Testis (tissue), 3 donors: ENCODE results near the gene PTPN9. TPM values are rescaled to one million over a fixed set of nuclear protein-coding genes. Genes with fewer than 3 reads are reported as not detected.
"Not testable (repeated sequence)": the region's sequence is repeated elsewhere in the genome, so short reads cannot be mapped to it uniquely, and the experiment has no call there.

Source experiments
- DNase-seq: peaks from one replicate; pipeline ENCODE4 v3.0.0-alpha.2; 2019
- H3K27ac ChIP-seq, 2 donors: fragments of 200-600 bp; sonication (generic); one replicate each; pipeline ENCODE4 v1.5.1; 2019
- H3K27me3 ChIP-seq: fragments of 200-600 bp; sonication (generic); one replicate; pipeline ENCODE4 v1.5.1; 2019
- H3K36me3 ChIP-seq: fragments of 200-600 bp; sonication (generic); one replicate; pipeline ENCODE4 v1.5.1; 2017; ENCODE audit warnings: low read depth; ENCODE audit errors: missing control alignments
- H3K4me1 ChIP-seq: fragments of 200-600 bp; sonication (generic); one replicate; pipeline ENCODE4 v1.5.1; 2019
- H3K4me3 ChIP-seq, 2 donors: fragments of 200-600 bp; sonication (generic); one replicate each; pipeline ENCODE4 v1.5.1; 2017 to 2019
- H3K9me3 ChIP-seq: fragments of 200-600 bp; sonication (generic); one replicate; pipeline ENCODE4 v1.5.1; 2017
- CTCF ChIP-seq, 3 experiments: fragments of 450-650 bp in 2 of 3; fragments of 200-600 bp in 1 of 3; sonication (generic) in 1 of 3; IDR thresholded peaks; one replicate each; pipeline ENCODE4 v1.5.1; 2016 to 2019; ENCODE audit warnings: antibody characterized with exemption in 3 of 3, mild to moderate bottlenecking in 2 of 3, moderate library complexity in 1 of 3
- POLR2A ChIP-seq: fragments of 450-650 bp; IDR thresholded peaks from one replicate; pipeline ENCODE4 v1.6.1; 2017; ENCODE audit warnings: antibody characterized with exemption, mild to moderate bottlenecking, moderate library complexity
- WGBS, 2 donors: methylation state at CpG; one replicate each; pipeline ENCODE4 v1.1.5; 2018; 5-methylcytosine and 5-hydroxymethylcytosine counted together
- intact Hi-C: fragments of 100-400 bp; cut with DNase I; formaldehyde crosslinking; loops from one replicate; pipeline ENCODE4 v1.15.1; 2023; ENCODE audit warnings: low total_unique reads
- polyA plus RNA-seq: library from polyadenylated mRNA; stranded (reverse); fragments of 350-450 nt; fragmentation: Illumina TruSeq; extraction: RNeasy Lipid Tissue Mini Kit (QIAGEN cat#74804); gene quantifications from one replicate; pipeline ENCODE4 v1.2.3, GENCODE V29; 2014; ENCODE audit warnings: low read depth, low replicate concordance; ENCODE audit not compliant: insufficient read depth
- total RNA-seq, 2 donors: library from RNA; depleted of rRNA; stranded (reverse); fragments of >200 nt; gene quantifications; one replicate each; pipeline ENCODE4 v1.2.3, GENCODE V29; 2016

Gene PTPN9
- total and polyA plus RNA-seq, 3 donors from 2014 or later = 14.1 to 20.3 (median 16.3) TPM

- Histone ChIP-seq H3K36me3 (no peaks in the 10 kb centered on the region), H3K9me3 (no peaks in the 10 kb centered on the region), H3K27ac (peak within 1 kb of the TSS; percentile 94 to 99), H3K4me3 (peak within 1 kb of the TSS; percentile 90 to 97), H3K27me3 (no peaks in the 10 kb centered on the region), H3K4me1 (peaks cover 23% of the 10 kb centered on the region)
- intact Hi-C loops = loop anchor here (10.0 kb wide), 1 partner anchor 193 kb away; the partner anchor contains the start of genes IMP3 and SNX33
- DNase-seq = peak; percentile 100
- peak; percentile 62 for TF ChIP-seq POLR2A
- no peak for TF ChIP-seq CTCF (IDR thresholded peaks at IDR 0.05)
- 1 to 3% methylated on average over 15 to 39 of the region's 39 CpGs for WGBS, 2 donors
These were observed 127.3 kb downstream of the PTPN9 start, which contains the start of gene SIN3A for GRCh38 chr15:75451674-75452363. Gene SIN3A, minus strand, starts transcription at chr15:75451690. Its CDS starts 21,315 bp downstream, at chr15:75430375.

GRCh38 chr15:75451202-75451673 lies 127.9 kb downstream of the PTPN9 start:
- peak overlapping the region; percentile 90 to 96 for H3K4me3 ChIP-seq
- TF ChIP-seq POLR2A (no peak), CTCF (IDR thresholded peaks at IDR 0.05) (no peak)
- peaks cover 22% of the 10 kb centered on the region for H3K4me1 ChIP-seq
- H3K9me3 ChIP-seq = no peaks in the 10 kb centered on the region
- intact Hi-C loops = loop anchor here (10.0 kb wide), 1 partner anchor 194 kb away; the partner anchor contains the start of genes IMP3 and SNX33
- peak overlapping the region; percentile 94 to 99 for H3K27ac ChIP-seq
- WGBS, 2 donors = 0 to 2% methylated on average over 20 to 21 of the region's 45 CpGs
- no peaks in the 10 kb centered on the region for H3K36me3 ChIP-seq
- DNase-seq = no peak
- H3K27me3 ChIP-seq = no peaks in the 10 kb centered on the region

DNA sequence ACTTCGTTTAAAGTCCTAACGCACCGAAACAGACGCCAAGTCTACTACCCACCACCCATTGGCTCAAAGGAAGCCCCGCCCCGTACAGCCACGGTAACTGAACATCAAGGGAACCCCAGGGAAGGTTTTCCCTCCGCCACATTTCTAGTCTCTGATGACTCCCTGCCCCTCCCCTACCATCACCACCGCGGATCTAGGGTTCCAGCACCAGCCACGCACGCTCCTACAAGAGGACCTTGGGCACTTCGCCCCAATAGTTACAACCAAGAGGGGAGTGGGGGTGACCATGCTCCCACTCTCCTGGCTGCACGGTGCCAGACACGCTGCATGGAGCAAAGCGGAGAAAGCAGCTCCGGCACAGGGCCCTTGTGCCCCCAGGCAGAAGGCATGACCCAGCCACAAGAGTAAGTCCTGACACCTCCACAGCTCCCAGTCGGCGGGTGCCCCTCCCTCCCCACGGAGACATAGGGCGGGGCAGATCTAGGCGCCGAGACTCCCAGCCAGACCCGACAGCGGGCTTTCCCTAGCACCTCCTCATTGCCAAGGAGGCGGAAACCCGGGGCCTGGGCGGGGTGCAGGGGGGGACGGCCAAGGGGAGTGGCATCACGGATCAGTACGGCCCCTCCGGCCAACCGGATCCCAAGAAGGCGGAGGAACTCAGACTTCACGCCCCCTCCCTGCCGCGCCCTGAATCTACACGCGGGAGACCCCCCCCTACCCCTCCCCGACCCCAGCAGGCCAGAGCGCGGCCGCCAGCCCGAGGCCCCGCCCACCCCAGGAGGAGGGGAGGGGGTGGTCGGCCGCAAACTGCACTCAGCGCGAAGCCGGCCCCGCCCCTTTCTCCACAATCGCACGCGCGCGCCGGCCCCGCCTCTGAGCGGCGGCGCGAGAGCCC lies 128.6 kb downstream of the PTPN9 start:
- no peaks in the 10 kb centered on the region for H3K27me3 ChIP-seq
- 0 to 2% methylated on average over 22 to 39 of the region's 62 CpGs for WGBS, 2 donors
- H3K36me3 ChIP-seq = no peaks in the 10 kb centered on the region
- peaks cover 20% of the 10 kb centered on the region for H3K4me1 ChIP-seq
- intact Hi-C loops = loop anchor here (10.0 kb wide), 1 partner anchor 194 kb away; the partner anchor contains the start of genes IMP3 and SNX33
- peak overlapping the region; percentile 94 to 99 for H3K27ac ChIP-seq
- TF ChIP-seq POLR2A (no peak), CTCF (IDR thresholded peaks at IDR 0.05) (no peak)
- peak; percentile 98 for DNase-seq
- peak overlapping the region; percentile 90 to 96 for H3K4me3 ChIP-seq
- H3K9me3 ChIP-seq = no peaks in the 10 kb centered on the region

- H3K36me3 ChIP-seq = no peaks in the 10 kb centered on the region
- WGBS, 2 donors = 20 to 23% methylated on average over 14 of the region's 14 CpGs
- peak overlapping the region in 1 of 2 donors; percentile 99 for H3K27ac ChIP-seq
- no peak for TF ChIP-seq POLR2A
- TF ChIP-seq CTCF (IDR thresholded peaks at IDR 0.05) = no peak
- H3K27me3 ChIP-seq = no peaks in the 10 kb centered on the region
- intact Hi-C loops = loop anchor here (10.0 kb wide), 1 partner anchor 195 kb away; the partner anchor contains the start of genes IMP3 and SNX33
- DNase-seq = no peak
- peak overlapping the region; percentile 90 to 96 for H3K4me3 ChIP-seq
- no peaks in the 10 kb centered on the region for H3K9me3 ChIP-seq
- H3K4me1 ChIP-seq = peaks cover 20% of the 10 kb centered on the region
These were observed 129.4 kb downstream of the PTPN9 start for GRCh38 chr15:75449585-75450306.

DNA sequence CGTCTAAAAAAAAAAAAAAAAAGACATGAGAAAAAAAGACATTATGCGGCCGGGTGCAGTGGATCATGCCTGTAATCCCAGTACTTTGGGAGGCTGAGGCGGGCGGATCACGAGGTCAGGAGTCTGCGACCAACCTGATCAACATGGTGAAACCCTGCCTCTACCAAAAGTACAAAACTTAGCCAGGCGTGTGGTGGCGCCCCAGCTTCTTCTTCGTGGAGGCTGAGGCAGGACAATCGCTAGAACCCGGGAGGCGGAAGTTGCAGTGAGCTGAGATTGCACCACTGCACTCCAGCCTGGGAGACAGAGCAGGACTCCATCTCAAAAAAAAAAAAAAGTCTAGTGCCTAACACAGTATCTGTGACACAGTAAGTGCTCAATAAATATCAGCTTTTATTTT lies 130.9 kb downstream of the PTPN9 start:
- H3K4me1 ChIP-seq = peaks cover 17% of the 10 kb centered on the region
- H3K27me3 ChIP-seq, intact Hi-C loops, H3K4me3 ChIP-seq, H3K36me3 ChIP-seq, H3K27ac ChIP-seq, DNase-seq, H3K9me3 ChIP-seq: not testable (repeated sequence)
- WGBS, 2 donors = 73 to 87% methylated on average over 13 of the region's 13 CpGs
